DND-41 (cell line): ENCODE results near the gene GHDC.

Source experiments
- EZH2 ChIP-seq: IDR thresholded peaks from 3 replicates; pipeline ENCODE4 v1.6.1; 2012; ENCODE audit warnings: borderline replicate concordance, low read depth, mild to moderate bottlenecking, moderate library complexity, low read length, inconsistent platforms; ENCODE audit not compliant: severe bottlenecking
- TF ChIP-seq, protein P1 (sequence below): IDR thresholded peaks from 2 replicates; pipeline ENCODE4 v1.5.1; 2012; ENCODE audit warnings: borderline replicate concordance, low read length, moderate library complexity, mild to moderate bottlenecking; ENCODE audit not compliant: poor library complexity, severe bottlenecking; ENCODE audit errors: extremely low read depth

DNA sequence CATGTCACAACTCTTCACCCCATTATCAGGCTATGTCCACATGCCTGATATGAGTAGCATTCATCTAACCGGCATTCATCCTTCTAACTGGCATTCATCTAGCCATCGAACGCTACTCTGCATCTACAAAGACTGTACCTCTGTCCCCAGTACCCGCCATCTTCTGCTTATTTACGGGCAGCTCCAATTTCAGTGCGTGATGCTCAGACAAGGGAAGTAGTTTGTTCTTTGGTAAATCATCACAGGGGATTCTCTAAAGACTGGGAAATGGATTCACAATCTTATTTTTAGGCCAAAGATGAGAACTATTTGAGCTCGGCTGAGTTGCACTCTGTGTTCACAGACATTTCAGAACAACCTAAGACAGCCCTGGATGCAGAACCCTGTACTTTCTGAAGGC is 42.5 kb upstream of the GHDC start:
- TF ChIP-seq EZH2, result no peak
- TF ChIP-seq, protein P1, sequence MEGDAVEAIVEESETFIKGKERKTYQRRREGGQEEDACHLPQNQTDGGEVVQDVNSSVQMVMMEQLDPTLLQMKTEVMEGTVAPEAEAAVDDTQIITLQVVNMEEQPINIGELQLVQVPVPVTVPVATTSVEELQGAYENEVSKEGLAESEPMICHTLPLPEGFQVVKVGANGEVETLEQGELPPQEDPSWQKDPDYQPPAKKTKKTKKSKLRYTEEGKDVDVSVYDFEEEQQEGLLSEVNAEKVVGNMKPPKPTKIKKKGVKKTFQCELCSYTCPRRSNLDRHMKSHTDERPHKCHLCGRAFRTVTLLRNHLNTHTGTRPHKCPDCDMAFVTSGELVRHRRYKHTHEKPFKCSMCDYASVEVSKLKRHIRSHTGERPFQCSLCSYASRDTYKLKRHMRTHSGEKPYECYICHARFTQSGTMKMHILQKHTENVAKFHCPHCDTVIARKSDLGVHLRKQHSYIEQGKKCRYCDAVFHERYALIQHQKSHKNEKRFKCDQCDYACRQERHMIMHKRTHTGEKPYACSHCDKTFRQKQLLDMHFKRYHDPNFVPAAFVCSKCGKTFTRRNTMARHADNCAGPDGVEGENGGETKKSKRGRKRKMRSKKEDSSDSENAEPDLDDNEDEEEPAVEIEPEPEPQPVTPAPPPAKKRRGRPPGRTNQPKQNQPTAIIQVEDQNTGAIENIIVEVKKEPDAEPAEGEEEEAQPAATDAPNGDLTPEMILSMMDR, result no peak
